Mesenchymal stem cell (in vitro differentiated cells and primary cell): ENCODE measurements around the gene COX6A1.

Source experiments
- DNase-seq: peaks from one replicate; pipeline ENCODE4 v3.0.0-alpha.2; 2013
- H2AFZ ChIP-seq: one replicate; pipeline ENCODE4 v1.6.1; 2013; ENCODE audit warnings: low read depth, mild to moderate bottlenecking, control low read depth, inconsistent platforms, low read length, moderate library complexity
- H2AK5ac ChIP-seq: 2 replicates; pipeline ENCODE4 v1.6.1; 2013; ENCODE audit warnings: low read length, moderate library complexity, mild to moderate bottlenecking, inconsistent platforms; ENCODE audit not compliant: severe bottlenecking
- H2BK120ac ChIP-seq: one replicate; pipeline ENCODE4 v1.6.1; 2013; ENCODE audit warnings: low read depth, mild to moderate bottlenecking, inconsistent platforms, low read length, moderate library complexity
- H2BK12ac ChIP-seq, 2 experiments: one replicate each; pipeline ENCODE4 v1.6.1; 2013; ENCODE audit warnings: inconsistent platforms in 2 of 2, low read length in 2 of 2, mild to moderate bottlenecking in 2 of 2, moderate library complexity in 2 of 2, control low read depth in 1 of 2
- H2BK15ac ChIP-seq: one replicate; pipeline ENCODE4 v1.6.1; 2013; ENCODE audit warnings: mild to moderate bottlenecking, low read depth, inconsistent platforms; ENCODE audit not compliant: poor library complexity, severe bottlenecking
- H2BK5ac ChIP-seq: 2 replicates; pipeline ENCODE4 v1.6.1; 2013; ENCODE audit warnings: low read depth, mild to moderate bottlenecking, low read length, control low read depth, inconsistent platforms; ENCODE audit not compliant: poor library complexity, severe bottlenecking
- H3K14ac ChIP-seq, 2 experiments: one replicate each; pipeline ENCODE4 v1.6.1; 2013; ENCODE audit warnings: inconsistent platforms in 2 of 2, low read length in 2 of 2, control low read depth in 1 of 2, mild to moderate bottlenecking in 1 of 2, moderate library complexity in 1 of 2
- H3K18ac ChIP-seq, 2 experiments: one replicate each; pipeline ENCODE4 v1.6.1; 2013; ENCODE audit warnings: inconsistent platforms in 2 of 2, low read length in 2 of 2, control low read depth in 1 of 2, low read depth in 1 of 2, mild to moderate bottlenecking in 1 of 2
- H3K23ac ChIP-seq, 2 experiments: one replicate each; pipeline ENCODE4 v1.6.1; 2013; ENCODE audit warnings: inconsistent platforms in 2 of 2, low read length in 2 of 2, mild to moderate bottlenecking in 2 of 2, moderate library complexity in 2 of 2, control low read depth in 1 of 2
- H3K27ac ChIP-seq: 2 replicates; pipeline ENCODE4 v1.5.1; 2013; ENCODE audit warnings: mild to moderate bottlenecking, moderate library complexity, low read length, control low read depth, inconsistent platforms; ENCODE audit not compliant: poor library complexity, severe bottlenecking
- H3K27me3 ChIP-seq, 2 experiments: 2 replicates each; pipeline versions ENCODE4 v1.6.1 to v1.7.0; 2013; ENCODE audit warnings: low read length in 2 of 2, mild to moderate bottlenecking in 2 of 2, moderate library complexity in 2 of 2, control low read depth in 1 of 2, inconsistent platforms in 1 of 2; ENCODE audit not compliant: control insufficient read depth in 1 of 2, insufficient read depth in 1 of 2
- H3K36me3 ChIP-seq, 2 experiments: 2 replicates each; pipeline versions ENCODE4 v1.6.1 to v1.7.0; 2013; ENCODE audit warnings: low read length in 2 of 2, control low read depth in 1 of 2, inconsistent platforms in 1 of 2, low read depth in 1 of 2, mild to moderate bottlenecking in 1 of 2; ENCODE audit not compliant: insufficient read depth in 2 of 2, control insufficient read depth in 1 of 2
- H3K4ac ChIP-seq, 2 experiments: one replicate each; pipeline ENCODE4 v1.6.1; 2013; ENCODE audit warnings: inconsistent platforms in 2 of 2, low read length in 2 of 2, mild to moderate bottlenecking in 2 of 2, moderate library complexity in 2 of 2, control low read depth in 1 of 2, low read depth in 1 of 2
- H3K4me1 ChIP-seq: 2 replicates; pipeline ENCODE4 v1.6.1; 2013; ENCODE audit warnings: low read depth, low read length, control low read depth; ENCODE audit not compliant: control insufficient read depth, insufficient read depth
- H3K4me2 ChIP-seq: 2 replicates; pipeline ENCODE4 v1.6.1; 2013; ENCODE audit warnings: low read length, mild to moderate bottlenecking, inconsistent platforms; ENCODE audit not compliant: poor library complexity, severe bottlenecking
- H3K4me3 ChIP-seq, 2 experiments: 2 replicates each; pipeline versions ENCODE4 v1.5.1 to v1.7.0; 2013; ENCODE audit warnings: low read length in 2 of 2, mild to moderate bottlenecking in 2 of 2, control low read depth in 1 of 2, low read depth in 1 of 2; ENCODE audit not compliant: insufficient read depth in 1 of 2
- H3K79me1 ChIP-seq: replicated peaks from 2 replicates; pipeline ENCODE4 v1.6.1; 2013; ENCODE audit warnings: mild to moderate bottlenecking, control low read depth, low read length, inconsistent platforms; ENCODE audit not compliant: poor library complexity, severe bottlenecking
- H3K9ac ChIP-seq: 2 replicates; pipeline ENCODE4 v1.7.0; 2013; ENCODE audit warnings: mild to moderate bottlenecking, low read length, moderate library complexity
- H3K9me3 ChIP-seq: 2 replicates; pipeline ENCODE4 v1.7.0; 2013; ENCODE audit warnings: mild to moderate bottlenecking, low read length; ENCODE audit not compliant: control insufficient read depth
- H4K8ac ChIP-seq: one replicate; pipeline ENCODE4 v1.6.1; 2013; ENCODE audit warnings: inconsistent platforms, mild to moderate bottlenecking, low read length, moderate library complexity
- H4K91ac ChIP-seq: one replicate; pipeline ENCODE4 v1.6.1; 2013; ENCODE audit warnings: mild to moderate bottlenecking, low read length, inconsistent platforms
- WGBS: methylation state at CpG from one replicate; pipeline ENCODE4 v1.1.7; 2013; ENCODE audit warnings: mixed read lengths; 5-methylcytosine and 5-hydroxymethylcytosine counted together

COX6A1 gene

DNA sequence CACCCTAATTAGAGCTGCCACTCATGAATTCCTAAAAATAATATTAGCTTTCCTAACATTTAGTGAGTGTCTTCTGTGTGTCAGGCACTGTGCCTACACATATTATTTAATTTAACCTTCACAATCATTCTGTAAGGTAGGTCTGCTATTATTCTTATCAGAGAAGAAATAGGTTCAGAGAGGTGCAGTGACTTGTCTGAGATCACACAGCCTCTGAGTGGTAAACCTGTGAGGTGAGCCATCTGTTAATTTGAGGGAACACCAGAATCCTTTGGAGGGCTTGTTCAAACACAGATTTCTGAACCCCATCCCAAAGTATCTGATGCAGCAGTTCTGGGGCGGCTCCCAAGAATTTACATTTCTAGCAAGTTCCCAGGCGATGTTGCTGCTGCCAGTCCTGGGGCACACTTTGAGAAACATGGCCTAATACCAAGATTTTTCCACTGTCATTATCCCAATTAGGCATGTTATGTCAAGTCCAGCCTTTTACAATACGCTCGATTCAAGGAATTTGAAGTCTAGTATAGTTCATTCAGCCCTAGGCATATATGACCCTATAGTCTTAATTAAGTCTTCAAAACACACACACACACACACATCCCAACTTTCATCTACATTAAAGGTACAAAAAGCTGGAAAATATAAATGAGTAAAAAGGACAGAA, 19.9 kb upstream of the COX6A1 start:
- Histone ChIP-seq H2BK15ac (no peak overlapping the region), H2AFZ (no peak overlapping the region), H3K4me3 (no peak overlapping the region), H3K14ac (no peak overlapping the region), H3K9ac (no peak overlapping the region), H2BK12ac (no peak overlapping the region), H2BK120ac (no peak overlapping the region), H3K79me1 (no peaks in the 10 kb centered on the region), H3K4me2 (no peak overlapping the region), H4K8ac (no peak overlapping the region), H3K4me1 (no peaks in the 10 kb centered on the region), H3K36me3 (no peaks in the 10 kb centered on the region), H2AK5ac (no peak overlapping the region), H3K9me3 (no peaks in the 10 kb centered on the region), H2BK5ac (no peak overlapping the region), H3K23ac (no peak overlapping the region), H4K91ac (no peak overlapping the region), H3K4ac (no peak overlapping the region), H3K18ac (no peak overlapping the region), H3K27ac (no peak overlapping the region), H3K27me3 (peaks cover 0 to 19% of the 10 kb centered on the region in 2 experiments)
- WGBS: 98% methylated on average over 4 of the region's 4 CpGs
- no peak for DNase-seq

DNA sequence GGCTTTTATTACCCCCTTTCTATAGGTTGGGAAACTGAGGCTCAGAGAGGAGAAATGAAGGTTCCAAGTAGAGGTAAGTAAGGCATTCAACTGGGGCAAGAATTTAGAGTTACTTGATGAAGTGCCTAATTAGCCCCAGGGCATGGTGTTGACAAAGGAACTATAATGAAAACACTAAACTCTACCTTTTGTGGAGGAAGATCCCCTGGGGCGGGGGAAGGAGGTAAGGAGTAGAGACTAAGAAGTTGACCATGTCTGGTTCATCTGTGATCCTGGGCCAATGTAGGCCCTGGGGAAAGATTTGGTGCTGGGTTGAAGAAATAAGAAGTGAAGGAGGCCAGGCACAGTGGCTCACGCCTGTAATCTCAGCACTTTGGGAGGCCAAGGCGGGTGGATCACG, 16.2 kb upstream of the COX6A1 start:
- Histone ChIP-seq H3K4me2 (no peak overlapping the region), H3K27ac (no peak overlapping the region), H3K27me3 (peaks cover 5 to 13% of the 10 kb centered on the region in 2 experiments), H2AFZ (no peak overlapping the region), H2BK15ac (no peak overlapping the region), H3K4me1 (no peaks in the 10 kb centered on the region), H3K79me1 (no peaks in the 10 kb centered on the region), H3K9me3 (no peaks in the 10 kb centered on the region), H2BK5ac (no peak overlapping the region), H3K4me3 (no peak overlapping the region), H3K14ac (no peak overlapping the region), H4K8ac (no peak overlapping the region), H2BK120ac (no peak overlapping the region), H2AK5ac (no peak overlapping the region), H3K4ac (no peak overlapping the region), H4K91ac (no peak overlapping the region), H3K36me3 (no peaks in the 10 kb centered on the region), H2BK12ac (no peak overlapping the region), H3K18ac (no peak overlapping the region), H3K23ac (no peak overlapping the region), H3K9ac (no peak overlapping the region)
- DNase-seq: no peak
- 71% methylated on average over 4 of the region's 4 CpGs for WGBS

DNA sequence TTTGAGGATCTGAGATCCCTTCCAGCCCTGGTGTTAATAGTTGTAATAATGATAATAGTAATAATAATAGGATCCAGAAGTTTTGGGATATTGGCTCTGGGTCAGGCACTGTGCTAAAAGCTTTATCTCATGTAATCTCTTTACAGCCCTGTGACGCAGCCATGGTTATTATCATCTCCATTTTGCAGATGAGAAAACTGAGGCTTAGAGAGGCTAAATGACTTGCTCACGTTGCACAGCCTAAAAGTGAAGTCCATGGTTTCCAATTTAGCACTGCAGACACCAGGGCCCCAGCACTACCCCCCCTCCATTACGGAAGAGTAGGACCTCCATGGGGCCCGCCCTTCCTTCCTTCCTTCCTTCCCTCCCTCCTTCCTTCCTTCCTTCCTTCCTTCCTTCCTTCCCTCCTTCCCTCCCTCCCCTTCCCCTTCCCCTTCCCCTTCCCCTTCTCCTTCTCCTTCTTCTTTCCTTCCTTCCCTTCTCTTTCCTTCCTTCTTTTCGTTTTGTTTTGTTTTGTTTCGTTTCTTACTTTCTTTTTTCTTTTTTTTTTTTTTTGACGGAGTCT, 14.9 kb upstream of the COX6A1 start:
- no peak overlapping the region for H3K9ac ChIP-seq
- H3K27me3 ChIP-seq: peaks cover 5 to 13% of the 10 kb centered on the region in 2 experiments
- no peak overlapping the region for H3K4me3 ChIP-seq
- H4K8ac ChIP-seq: no peak overlapping the region
- no peak overlapping the region for H2BK12ac ChIP-seq
- H2BK15ac ChIP-seq: no peak overlapping the region
- no peak overlapping the region for H2AFZ ChIP-seq
- no peak for DNase-seq
- no peak overlapping the region for H3K4me2 ChIP-seq
- H3K4ac ChIP-seq: no peak overlapping the region
- H2AK5ac ChIP-seq: no peak overlapping the region
- H3K18ac ChIP-seq: no peak overlapping the region
- no peak overlapping the region for H2BK120ac ChIP-seq
- 85% methylated on average over 7 of the region's 7 CpGs for WGBS
- H3K27ac ChIP-seq: no peak overlapping the region
- no peak overlapping the region for H3K14ac ChIP-seq
- H3K9me3 ChIP-seq: no peaks in the 10 kb centered on the region
- no peak overlapping the region for H4K91ac ChIP-seq
- H3K79me1 ChIP-seq: no peaks in the 10 kb centered on the region
- no peak overlapping the region for H2BK5ac ChIP-seq
- H3K36me3 ChIP-seq: no peaks in the 10 kb centered on the region
- no peaks in the 10 kb centered on the region for H3K4me1 ChIP-seq
- H3K23ac ChIP-seq: no peak overlapping the region

DNA sequence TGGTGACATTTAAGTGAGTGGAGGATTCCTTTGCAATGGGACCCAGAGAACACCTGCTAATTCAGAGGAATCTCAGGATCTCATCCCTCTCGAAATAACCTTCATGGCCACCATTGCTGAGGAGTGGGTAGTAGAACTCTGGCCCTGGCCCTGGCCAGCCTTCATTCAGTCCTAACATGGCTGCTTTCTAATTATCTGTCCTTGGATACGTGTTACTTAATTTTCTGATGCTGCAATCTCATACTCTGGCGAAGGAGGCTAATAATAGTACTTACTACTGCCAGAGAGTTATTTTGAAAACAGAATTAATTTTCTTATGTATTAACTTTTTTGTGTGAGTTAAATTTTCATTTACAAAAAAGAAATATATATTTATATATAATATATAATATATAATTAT, 12.1 kb upstream of the COX6A1 start:
- Histone ChIP-seq H3K4me1 (no peaks in the 10 kb centered on the region), H2BK12ac (no peak overlapping the region), H3K36me3 (no peaks in the 10 kb centered on the region), H2AFZ (no peak overlapping the region), H3K9me3 (no peaks in the 10 kb centered on the region), H3K4ac (no peak overlapping the region), H3K18ac (no peak overlapping the region), H3K27me3 (peaks cover 5 to 10% of the 10 kb centered on the region in 2 experiments), H2BK120ac (no peak overlapping the region), H4K91ac (no peak overlapping the region), H2AK5ac (no peak overlapping the region), H2BK5ac (no peak overlapping the region), H3K9ac (no peak overlapping the region), H3K23ac (no peak overlapping the region), H3K4me3 (no peak overlapping the region), H3K4me2 (no peak overlapping the region), H2BK15ac (no peak overlapping the region), H3K27ac (no peak overlapping the region), H4K8ac (no peak overlapping the region), H3K14ac (no peak overlapping the region), H3K79me1 (no peaks in the 10 kb centered on the region)
- 78% methylated on average over 1 of the region's 3 CpGs for WGBS
- no peak for DNase-seq
